T47D (cell line): ENCODE data around the gene CATSPER3.
A peak's percentile ranks its signal among the peaks of the same experiment; 100 is the strongest.

Source experiments
- DNase-seq, 2 experiments: peaks; one replicate each; pipeline versions ENCODE4 v3.0.0 to v3.0.0-alpha.2; 2011 to 2012; ENCODE audit warnings: low read depth in 1 of 2, low spot score in 1 of 2
- JUND ChIP-seq: IDR thresholded peaks from 2 replicates; pipeline ENCODE4 v1.6.1; 2012; ENCODE audit warnings: low read depth
- in situ Hi-C: cut with HindIII; loops from 2 replicates; pipeline ENCODE4 v1.10.0; 2016; ENCODE audit warnings: low sequenced_read_pairs, low pct_unique_long_range_greater_than_20kb

The CATSPER3 gene

DNA sequence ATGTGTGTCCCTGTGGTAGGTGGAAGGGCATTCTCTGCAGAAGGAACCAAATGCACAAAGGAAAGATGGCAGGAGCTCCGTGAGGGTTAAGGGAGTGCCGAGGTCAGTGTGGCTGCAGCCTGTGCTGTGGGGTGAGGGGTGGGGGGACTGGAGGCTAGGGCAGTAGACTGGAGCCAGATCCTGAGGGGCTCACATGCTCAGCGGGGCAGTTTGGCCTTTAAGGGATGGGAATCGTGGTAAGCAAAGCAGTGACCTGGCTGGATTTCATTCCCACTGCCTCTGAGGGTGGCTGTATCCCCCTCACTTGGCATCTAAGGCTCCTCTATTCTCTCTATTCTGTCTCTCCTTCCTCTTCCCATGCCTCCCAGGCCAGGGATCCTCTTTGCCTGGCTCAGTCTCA lies 50.8 kb downstream of the CATSPER3 start:
- DNase-seq: no peak
- in situ Hi-C loops: no loop called here

GRCh38 chr5:135019314-135019713 lies 51.6 kb downstream of the CATSPER3 start:
- TF ChIP-seq JUND: no peak
- DNase-seq: no peak
- in situ Hi-C loops: no loop called here

More for the DNA sequence above, 50.8 kb downstream of the CATSPER3 start:
- no peak for TF ChIP-seq JUND

- in situ Hi-C loops: no loop called here
- TF ChIP-seq JUND: no peak
- no peak for DNase-seq
Observed at GRCh38 chr5:135020111-135020895, 52.6 kb downstream of the CATSPER3 start.

GRCh38 chr5:135024956-135025729 lies 57.4 kb downstream of the CATSPER3 start:
- in situ Hi-C loops: no loop called here
- no peak for TF ChIP-seq JUND
- DNase-seq: peak in 1 of 2 experiments; percentile 52

DNA sequence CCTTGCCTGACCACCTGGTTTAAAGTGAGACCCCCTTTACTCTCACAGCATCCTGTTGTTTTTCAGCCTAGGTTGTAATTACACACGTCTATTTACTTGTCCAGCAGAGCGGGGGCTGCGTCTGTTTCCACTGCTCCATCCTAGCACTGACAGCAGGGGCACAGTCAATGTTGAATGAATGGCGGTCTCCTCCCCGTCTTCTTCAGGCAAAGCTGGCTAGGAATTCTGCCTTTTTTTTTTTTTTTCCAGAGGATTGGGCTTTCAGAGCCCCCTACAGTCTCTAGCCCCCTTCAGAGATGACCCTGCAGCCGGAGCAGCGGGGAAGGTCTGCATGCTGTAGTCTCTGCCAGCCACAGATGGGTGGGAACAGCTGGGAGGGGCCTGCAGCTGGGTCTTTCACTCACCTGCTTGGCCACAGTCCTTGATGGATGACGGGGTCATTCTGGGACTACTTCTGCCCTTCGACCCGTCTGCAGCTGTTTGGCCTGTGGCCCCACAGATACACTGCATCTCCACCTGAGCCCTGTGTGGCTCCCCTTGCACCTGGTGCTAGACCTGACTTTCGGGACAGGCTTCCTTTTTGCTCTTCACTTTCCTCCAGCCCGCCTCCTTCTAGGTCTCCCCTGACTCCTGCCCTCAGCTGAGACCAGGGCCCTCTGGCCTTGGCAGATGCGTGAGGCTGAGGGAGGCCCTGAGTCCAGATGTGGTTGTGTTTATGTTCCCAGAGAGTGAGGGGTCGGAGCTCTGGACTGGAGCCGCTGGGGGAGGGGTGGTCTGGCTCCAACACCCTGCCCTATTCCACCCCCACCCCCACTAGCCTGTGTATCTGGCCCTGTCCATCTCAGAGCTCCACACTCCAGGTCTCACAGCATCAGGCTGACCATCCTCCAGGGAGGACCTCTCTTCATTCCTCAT lies 58.3 kb downstream of the CATSPER3 start:
- TF ChIP-seq JUND: no peak
- in situ Hi-C loops: no loop called here
- no peak for DNase-seq

DNA sequence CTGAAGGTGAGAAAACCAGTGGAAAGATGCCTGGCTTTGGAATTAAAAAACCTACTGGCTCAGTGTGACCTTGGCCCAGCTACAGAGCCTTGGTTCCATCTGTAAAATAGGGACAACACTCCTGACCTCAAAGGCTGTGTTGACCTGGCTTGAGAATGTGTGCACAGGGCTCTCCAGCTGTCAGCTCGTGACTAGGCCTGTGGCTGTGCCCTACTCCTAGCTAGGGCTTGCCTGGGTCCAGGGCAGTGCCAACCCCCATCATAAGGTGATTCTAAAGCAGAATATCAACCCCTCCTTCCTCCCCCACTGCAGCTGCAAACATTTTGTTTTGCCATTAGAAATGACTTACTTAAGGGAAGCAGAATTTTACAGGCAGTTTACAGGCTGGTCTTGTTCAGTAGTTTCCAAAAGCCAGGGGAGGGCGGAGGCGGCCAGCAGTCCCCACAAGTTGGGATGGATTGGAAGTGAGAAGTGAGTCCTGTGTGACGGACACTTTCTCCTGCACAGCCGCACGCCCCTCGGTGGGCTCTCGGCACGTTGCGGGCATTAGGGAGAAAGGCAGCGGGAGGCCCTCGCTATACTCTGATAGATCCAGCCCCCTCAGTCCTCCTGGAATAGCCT lies 59.0 kb downstream of the CATSPER3 start:
- in situ Hi-C loops: no loop called here
- DNase-seq: peak in 1 of 2 experiments; percentile 66
- no peak for TF ChIP-seq JUND

DNA sequence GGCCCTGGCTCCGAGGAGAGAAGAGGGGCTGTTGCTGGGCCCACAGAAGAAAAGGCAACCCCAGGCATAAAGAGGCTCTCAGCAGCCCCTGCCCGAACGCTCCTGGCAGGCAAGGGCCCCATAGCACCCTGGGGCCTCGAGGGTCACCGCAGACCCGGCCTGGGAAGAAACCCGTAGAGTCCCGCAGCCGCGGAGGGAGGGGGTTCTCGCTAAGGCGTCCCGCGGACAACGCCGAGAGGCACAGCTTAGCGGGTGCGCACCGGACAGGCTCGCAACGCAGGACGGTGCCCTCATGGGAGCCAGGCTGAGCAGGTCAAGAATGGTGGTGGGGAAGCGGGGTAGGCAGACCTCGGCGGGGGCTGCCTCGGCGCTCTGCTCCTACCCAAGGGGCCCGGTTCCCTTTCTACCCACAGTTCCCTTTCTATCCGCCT lies 59.6 kb downstream of the CATSPER3 start:
- in situ Hi-C loops: no loop called here
- no peak for TF ChIP-seq JUND

DNA sequence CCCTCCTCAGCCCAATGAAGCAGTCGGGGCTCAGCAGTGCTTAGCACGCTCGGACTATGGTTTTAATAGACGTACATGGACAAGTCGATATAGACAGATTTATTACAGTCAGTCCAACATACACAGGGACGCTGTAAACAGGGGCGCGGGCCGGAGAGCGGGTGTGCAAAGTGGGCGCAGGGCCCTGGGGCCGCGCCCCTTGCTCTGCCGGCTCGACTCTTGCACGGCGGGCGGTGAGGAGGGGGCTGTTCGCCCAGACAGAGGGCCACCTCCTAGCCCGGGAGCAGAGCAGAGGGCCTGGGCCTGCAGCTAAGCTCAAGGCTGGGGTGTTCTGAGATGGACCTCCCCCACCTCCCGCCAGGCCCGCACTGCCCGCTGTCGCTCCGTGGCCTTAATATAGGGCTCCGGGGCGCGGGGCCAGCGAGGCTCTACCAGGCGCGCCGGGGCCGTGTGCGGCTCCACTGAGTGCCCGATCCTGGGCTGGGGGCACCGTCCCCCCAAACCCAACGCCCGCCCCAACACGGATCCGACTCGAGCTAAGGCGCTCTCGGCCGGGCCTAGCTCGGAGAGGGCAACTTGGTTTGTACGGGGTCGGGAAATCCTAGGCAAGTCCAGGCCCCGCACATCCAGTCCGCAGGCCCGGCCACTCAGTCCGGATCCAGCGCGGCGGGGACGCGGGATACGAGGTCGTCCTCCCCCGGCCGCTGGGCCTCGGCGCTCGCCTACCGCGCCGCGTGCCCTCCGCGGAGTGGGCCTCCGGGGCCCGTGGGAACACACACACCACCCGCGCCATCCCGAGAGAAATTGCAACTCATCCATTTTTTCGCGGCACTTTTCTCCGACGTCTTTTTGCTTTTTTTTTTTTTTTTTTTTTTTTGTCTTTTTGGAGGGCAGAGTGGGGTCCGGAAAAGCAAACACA lies 60.2 kb downstream of the CATSPER3 start:
- in situ Hi-C loops: no loop called here
- no peak for DNase-seq
- no peak for TF ChIP-seq JUND

More for the DNA sequence above, 59.6 kb downstream of the CATSPER3 start:
- no peak for DNase-seq

DNA sequence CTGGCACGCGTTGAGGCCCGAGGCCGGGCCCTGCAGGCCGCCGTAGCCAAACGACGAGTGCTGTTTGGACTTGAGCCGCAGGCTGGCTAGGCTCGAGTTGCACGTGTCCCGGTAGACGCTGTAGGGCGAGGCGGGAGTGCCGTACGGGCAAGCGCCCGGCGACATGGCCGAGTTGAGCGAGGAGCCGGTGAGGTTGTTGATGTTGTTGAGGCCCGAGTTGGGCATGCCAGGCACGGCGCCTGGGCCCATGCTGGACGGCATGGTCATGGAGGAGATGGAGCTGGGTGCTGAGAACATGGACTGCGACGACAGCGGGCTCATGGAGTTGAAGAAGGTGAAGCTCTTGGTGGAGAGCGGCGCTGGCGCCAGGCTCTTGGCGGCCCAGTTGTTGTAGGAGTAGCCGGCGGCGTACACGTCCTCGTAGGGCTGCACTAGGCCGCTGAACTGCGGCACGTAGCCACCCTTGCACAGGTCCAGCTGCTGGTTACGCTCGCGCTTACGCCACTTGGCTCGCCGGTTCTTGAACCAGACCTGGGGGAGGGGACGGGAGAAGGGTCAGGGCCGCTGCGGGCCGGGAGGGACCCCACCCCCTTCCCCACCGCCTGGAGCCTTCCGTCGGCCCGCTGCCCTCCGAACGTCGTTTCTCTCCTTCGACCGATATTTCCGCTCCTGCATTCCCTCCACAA lies 61.2 kb downstream of the CATSPER3 start:
- TF ChIP-seq JUND: no peak

GRCh38 chr5:135029477-135030122 lies 61.9 kb downstream of the CATSPER3 start:
- in situ Hi-C loops: no loop called here
- TF ChIP-seq JUND: no peak
- DNase-seq: no peak

More for the DNA sequence above, 61.2 kb downstream of the CATSPER3 start:
- DNase-seq: no peak
- in situ Hi-C loops: no loop called here
